NCI-H2196 (cell line): ENCODE data around the gene PGA4.
"Not testable (repeated sequence)": the region's sequence is repeated elsewhere in the genome, so short reads cannot be mapped to it uniquely, and the experiment has no call there.

Experiments
- DNase-seq: peaks from one replicate; lab custom pipeline; 2025; ENCODE audit not compliant: unreplicated experiment; lab: John Stamatoyannopoulos, UW

The PGA4 gene

GRCh38 chr11:61222047-61222446 lies at the start of gene PGA4:
Gene PGA4, plus strand, starts transcription at chr11:61222347. Its CDS starts 54 bp downstream, at chr11:61222401.
- DNase-seq, result not testable (repeated sequence)

- no peak for DNase-seq
Observed at GRCh38 chr11:61172356-61172755, 49.8 kb upstream of the PGA4 start.

GRCh38 chr11:61172888-61173287 lies 49.3 kb upstream of the PGA4 start:
- no peak for DNase-seq

- DNase-seq, result no peak
Observed at GRCh38 chr11:61173456-61173855, 48.7 kb upstream of the PGA4 start.

DNA sequence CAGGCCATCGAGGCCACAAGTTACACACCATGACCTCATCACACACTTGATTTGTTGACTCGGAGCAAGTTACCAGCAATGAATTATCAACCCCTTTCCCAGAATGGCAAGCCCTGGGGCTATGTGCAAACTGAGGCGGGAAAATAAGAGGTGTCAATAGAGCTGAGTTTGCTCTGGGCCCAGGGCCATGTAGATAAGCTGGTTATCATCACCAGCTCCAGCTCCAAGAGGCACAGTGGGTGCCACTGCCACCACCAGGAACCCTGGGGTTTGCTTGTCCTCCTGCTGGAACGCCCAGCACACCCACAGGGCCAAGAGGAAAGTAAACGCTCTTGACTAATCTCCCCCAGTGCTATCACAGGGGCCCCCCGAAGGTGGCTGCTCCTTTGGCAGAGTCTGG lies 47.9 kb upstream of the PGA4 start:
- DNase-seq, result no peak

- no peak for DNase-seq
Observed at GRCh38 chr11:61174949-61175348, 47.2 kb upstream of the PGA4 start.

- no peak for DNase-seq
Observed at GRCh38 chr11:61176446-61176845, 45.7 kb upstream of the PGA4 start.

- DNase-seq, result not testable (repeated sequence)
Observed at GRCh38 chr11:61180205-61180604, 41.9 kb upstream of the PGA4 start.

GRCh38 chr11:61181489-61181888 lies 40.7 kb upstream of the PGA4 start:
- DNase-seq, result no peak

GRCh38 chr11:61183645-61184044 lies 38.5 kb upstream of the PGA4 start:
- no peak for DNase-seq

- no peak for DNase-seq
Observed at GRCh38 chr11:61186504-61186903, 35.6 kb upstream of the PGA4 start.

- DNase-seq, result peak; percentile 86
Observed at GRCh38 chr11:61187505-61188130, 34.5 kb upstream of the PGA4 start.

DNA sequence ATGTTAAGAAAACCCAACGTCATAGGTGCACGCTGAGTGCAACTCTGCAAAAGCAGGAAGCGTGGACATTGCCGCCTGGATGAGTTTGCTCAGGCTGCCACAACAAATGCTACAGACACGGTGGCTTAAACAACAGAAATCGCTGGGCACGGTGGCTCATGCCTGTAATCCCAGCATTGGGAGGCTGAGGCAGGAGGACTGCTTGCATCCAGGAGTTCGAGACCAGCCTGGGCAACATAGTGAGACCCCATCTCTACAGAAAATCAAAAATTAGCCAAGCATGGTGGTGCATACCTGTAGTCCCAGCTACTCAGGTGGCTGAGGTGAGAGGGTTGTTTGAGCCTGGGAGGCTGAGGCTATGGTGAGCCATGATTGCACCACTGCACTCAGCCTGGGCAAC lies 32.2 kb upstream of the PGA4 start:
- DNase-seq, result no peak

- DNase-seq, result no peak
Observed at GRCh38 chr11:61193596-61193995, 28.6 kb upstream of the PGA4 start.

DNA sequence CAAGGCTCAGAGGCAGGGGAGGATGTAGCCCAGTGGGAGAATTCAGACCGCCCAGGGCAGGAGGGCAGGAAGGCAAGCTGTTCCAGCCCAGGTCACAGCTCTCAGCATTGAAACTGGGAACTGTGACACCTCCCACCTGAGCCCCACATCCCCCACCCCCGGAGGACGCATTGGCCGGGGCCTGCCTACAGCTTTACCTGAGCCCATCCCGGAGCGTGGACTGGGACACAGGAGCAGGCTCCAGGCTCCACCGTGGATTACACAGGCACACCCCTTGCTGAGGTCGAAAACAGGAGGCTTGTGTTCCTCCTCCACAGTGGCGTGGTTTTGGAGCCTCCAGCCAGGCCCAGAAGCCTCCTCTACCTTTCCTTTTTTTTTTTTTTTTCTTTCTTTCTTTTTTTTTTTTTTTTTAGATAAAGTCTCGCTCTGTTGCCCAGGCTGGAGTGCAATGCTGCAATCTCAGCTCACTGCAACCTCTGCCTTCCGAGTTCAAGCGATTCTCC lies 27.9 kb upstream of the PGA4 start:
- no peak for DNase-seq

DNA sequence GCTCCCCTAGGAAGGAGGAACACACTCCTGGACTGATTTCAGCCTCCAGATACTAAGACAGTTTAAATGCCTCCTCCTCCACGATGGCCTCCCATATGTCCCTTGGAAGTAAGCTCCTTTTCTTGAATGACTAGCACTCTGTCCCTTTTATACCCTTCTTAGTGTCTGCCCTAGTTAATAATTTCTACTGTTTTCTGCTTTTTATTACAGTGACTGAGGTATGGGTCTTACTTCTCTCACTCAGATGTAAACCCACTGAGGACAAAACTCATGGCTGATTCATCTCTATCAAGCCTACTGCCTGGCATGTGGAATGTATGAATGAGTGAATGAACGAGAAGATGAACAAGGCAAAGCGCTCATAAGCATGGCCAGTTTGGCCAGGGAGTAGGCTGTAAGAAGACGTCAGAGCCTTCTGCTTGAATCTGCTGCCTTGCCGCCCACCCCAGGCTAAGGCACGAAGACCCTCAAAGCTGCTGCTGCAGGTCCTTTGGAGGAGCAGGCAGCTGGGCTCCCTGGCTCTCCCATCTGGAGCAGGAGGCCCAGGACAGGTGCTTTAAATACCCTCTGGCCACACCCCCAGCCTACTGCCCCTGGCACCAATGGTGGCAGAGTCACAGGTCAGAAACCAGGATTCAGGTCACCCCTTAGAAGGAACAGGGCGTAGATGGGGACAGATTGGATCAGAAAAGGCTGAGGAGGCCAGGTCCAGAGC lies 27.0 kb upstream of the PGA4 start:
- DNase-seq, result no peak

- no peak for DNase-seq
Observed at GRCh38 chr11:61195719-61196118, 26.4 kb upstream of the PGA4 start.

- no peak for DNase-seq
Observed at GRCh38 chr11:61198361-61198760, 23.8 kb upstream of the PGA4 start.

GRCh38 chr11:61198948-61199523 lies 23.1 kb upstream of the PGA4 start:
- DNase-seq, result no peak

DNA sequence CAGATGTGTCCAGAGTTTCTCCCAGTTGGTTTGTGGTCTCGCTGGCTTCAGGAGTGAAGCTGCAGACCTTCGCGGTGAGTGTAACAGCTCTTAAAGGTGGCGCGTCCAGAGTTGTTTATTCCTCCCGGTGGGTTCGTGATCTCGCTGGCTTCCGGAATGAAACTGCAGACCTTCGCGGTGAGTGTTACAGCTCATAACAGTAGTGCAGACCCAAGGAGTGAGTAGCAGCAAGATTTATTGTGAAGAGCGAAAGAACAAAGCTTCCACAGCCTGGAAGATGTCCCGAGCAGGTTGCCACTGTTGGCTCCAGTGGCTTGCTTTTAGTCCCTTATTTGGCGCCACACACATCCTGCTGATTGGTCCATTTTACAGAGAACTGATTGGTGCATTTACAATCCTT lies 20.7 kb upstream of the PGA4 start:
- DNase-seq, result no peak

DNA sequence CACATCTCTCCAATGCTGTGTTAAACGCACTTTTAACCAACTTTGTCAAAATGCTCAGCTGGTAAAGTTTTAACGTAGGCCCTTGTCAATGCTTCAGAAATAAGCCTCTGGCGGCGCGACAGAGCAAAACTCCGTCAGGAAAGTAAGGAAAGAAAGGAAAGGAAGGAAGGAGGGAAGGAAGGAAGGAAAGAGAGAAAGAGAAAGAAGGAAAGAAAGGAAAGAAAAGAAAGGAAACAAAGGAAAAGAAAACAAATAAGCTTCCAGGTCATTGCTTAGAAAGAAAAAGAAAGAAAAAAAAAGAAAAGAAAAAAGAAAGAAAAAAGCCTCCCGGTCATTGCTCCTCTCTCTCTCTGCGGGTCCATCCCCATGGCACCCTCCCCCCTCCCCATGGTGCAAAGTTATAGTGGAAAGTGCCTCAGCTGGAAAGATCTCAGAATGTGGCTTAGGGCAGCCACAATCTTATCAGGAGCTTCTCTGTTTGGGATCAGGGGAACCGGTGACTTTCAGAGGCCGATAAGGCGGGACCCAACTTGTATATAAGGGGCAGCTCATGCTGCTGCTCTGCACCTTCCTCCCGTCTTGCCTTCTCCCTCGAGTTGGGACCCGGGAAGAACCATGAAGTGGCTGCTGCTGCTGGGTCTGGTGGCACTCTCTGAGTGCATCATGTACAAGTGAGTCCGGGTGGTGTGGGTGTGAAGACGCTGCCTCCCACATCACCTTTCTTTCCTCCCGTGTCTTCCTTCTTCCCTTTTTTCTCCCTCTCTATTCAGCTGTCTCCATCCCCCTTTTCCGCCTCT lies 19.0 kb upstream of the PGA4 start, which contains the start of gene PGA3:
PGA3 (plus strand) TSS at position 566 of the 797 bp plus-strand sequence; CDS start at position 616, 50 bp downstream.
- DNase-seq, result not testable (repeated sequence)
